Gastroesophageal sphincter (tissue), 3 donors: ENCODE results near the gene UBAC2.

Source experiments
- CTCF ChIP-seq, 4 experiments: fragments of 200-600 bp in 2 of 4; fragments of 450-650 bp in 2 of 4; sonication (generic) in 1 of 4; IDR thresholded peaks; one replicate each; pipeline ENCODE4 v1.5.1; 2017 to 2019; ENCODE audit warnings: antibody characterized with exemption in 4 of 4, mild to moderate bottlenecking in 2 of 4, moderate library complexity in 2 of 4
- EP300 ChIP-seq: sonication (generic); formaldehyde crosslinking; IDR thresholded peaks from one replicate; pipeline ENCODE4 v1.6.1; 2017; ENCODE audit warnings: antibody characterized with exemption, mild to moderate bottlenecking
- POLR2A ChIP-seq, 2 donors: fragments of 450-650 bp; IDR thresholded peaks; one replicate each; pipeline ENCODE4 v1.6.1; 2017; ENCODE audit warnings: antibody characterized with exemption in 2 of 2, mild to moderate bottlenecking in 2 of 2, moderate library complexity in 1 of 2
- POLR2AphosphoS5 ChIP-seq: sonication (generic); formaldehyde crosslinking; IDR thresholded peaks from one replicate; pipeline ENCODE4 v1.6.1; 2017; ENCODE audit warnings: antibody characterized with exemption

GRCh38 chr13:99257291-99257690 is 56.6 kb downstream of the UBAC2 start:
- TF ChIP-seq POLR2AphosphoS5: no peak
- no peak for TF ChIP-seq CTCF (IDR thresholded peaks at IDR 0.05)
- TF ChIP-seq EP300: no peak
- no peak for TF ChIP-seq POLR2A (IDR thresholded peaks at IDR 0.05)
